Stimulated activated CD8-positive, alpha-beta memory T cell treated with anti-CD3 and anti-CD28 coated beads, Interleukin-2, amount 100 ng/mL, for 1 hour (primary cell): Measurements from ENCODE around the gene SLC31A1.
A peak's percentile ranks its signal among the peaks of the same experiment; 100 is the strongest.
"Not testable (repeated sequence)": the region's sequence is repeated elsewhere in the genome, so short reads cannot be mapped to it uniquely, and the experiment has no call there.

Source experiments
- DNase-seq, 2 donors: peaks; one replicate each; pipeline ENCODE4 v3.0.0-alpha.2; 2020; ENCODE audit warnings: low read depth in 2 of 2

Gene SLC31A1

DNA sequence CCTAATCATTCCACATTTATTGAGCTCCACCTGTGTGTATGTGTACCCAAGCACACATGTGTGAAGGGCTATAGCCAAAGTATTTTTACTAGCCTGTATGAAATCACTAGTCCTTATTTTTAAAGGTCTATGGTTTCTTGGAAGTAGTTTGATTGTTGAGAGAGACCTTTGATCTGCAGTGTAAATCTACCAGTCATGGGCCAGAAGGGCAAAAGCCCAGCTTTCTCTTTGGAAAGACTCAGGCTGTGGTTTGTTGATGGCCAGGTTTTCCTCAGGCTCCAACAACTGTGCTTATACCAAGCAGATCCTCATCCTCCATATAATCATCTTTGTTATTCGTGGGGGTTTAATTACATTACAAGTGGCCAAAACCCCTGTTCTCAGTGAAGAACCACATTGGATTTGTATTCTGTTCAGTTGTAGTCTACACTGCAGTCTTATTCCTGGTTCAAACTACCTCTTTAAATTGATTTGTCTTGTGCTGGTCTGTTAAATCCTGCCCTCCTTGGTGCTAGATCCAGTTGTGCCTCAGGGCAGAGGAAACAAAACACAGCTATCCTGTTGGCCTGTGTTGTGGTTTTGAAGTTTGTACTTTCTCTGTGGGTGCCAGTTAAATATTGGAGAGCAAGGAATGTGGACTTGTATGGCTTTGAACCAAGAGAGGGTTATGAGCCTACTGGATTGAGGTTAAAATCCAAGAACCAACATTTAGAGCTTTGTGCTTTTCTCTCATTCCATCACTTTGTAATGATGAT is 40.8 kb downstream of the SLC31A1 start:
- DNase-seq, result no peak

DNA sequence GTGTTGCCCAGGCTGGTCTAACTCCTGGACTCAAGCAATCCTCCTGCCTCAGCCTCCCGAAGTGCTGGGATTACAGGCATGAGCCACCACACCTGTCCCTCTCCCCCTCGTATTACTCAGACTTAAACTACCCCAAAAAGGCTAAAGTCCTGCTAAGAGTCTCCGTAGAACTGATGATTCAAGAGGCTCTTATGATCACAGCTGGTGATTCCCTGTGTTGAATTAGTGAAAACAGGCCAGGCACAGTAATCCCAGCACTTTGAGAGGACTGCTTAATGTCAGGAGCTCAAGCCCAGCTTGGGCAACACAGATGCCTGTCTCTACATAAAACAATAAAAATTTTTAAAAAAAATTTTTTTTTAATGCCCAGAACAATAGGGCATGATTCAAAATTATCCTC is 44.8 kb downstream of the SLC31A1 start:
- no peak for DNase-seq

DNA sequence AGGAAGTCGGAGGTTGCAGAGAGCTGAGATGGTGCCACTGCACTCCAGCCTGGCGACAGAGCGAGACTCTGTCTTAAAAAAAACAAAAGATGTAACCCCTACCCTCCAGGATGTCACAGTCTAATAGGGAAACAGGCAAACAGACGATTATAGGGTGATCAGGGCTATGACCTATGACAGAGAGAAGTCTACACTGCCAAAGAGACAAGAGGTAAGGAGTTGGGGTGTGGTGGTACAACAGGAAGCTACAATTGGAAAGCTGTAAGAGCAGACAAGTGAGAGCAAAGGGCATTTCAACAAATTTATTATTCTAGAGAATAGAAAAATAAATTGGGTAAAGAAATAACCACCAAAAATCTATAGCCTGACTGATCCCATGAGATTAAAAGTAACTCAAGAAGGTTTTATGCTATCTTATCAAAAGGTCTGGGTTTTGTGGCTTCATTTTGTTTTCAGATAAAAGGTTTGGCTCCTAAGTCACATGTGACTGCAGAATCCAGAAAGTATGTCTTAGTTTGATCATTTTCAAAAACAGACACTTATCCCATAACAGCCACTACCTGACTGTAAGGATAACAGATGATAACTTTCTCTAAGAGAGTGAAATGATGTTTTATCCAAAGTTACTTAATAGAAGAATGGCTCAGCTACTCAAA is 46.7 kb downstream of the SLC31A1 start:
- no peak for DNase-seq

DNA sequence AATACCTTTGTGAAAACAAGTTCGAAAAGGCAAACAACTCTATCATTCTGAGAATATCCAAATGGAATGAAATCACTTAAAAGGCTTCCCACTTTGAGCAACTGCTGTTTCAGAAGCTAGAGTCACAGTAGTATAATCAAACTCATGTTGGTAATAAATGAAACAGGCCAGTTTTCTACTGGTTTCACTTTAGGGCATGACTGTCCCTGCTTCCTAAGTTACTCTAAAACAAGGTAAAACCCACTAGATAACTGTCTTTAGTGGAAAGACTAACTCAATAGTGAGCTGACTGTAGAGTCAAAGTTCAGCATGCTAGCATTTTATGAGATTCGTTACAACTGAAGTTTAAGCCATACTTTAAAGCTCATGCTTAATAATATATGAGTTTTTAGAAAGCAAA is 48.0 kb downstream of the SLC31A1 start:
- DNase-seq, result no peak

DNA sequence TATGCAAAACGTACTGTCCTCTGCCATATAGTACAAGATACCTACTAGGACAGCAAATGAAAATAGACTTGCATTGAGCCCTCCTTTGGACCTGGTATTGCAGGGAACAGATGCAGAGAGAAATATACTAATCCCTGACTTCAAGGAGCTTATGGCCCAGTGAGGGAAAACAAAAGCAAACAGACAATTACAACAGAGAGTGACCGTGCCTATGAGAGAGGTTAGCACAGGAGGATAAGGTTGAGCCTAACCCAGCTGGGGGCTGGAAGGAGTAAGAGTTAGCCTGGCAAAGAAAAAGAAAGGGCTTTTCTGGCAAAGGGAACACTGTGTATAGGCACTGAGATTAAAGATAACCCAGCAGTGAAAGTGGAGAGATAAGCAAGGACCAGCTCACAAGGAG is 48.5 kb downstream of the SLC31A1 start:
- DNase-seq, result no peak

DNA sequence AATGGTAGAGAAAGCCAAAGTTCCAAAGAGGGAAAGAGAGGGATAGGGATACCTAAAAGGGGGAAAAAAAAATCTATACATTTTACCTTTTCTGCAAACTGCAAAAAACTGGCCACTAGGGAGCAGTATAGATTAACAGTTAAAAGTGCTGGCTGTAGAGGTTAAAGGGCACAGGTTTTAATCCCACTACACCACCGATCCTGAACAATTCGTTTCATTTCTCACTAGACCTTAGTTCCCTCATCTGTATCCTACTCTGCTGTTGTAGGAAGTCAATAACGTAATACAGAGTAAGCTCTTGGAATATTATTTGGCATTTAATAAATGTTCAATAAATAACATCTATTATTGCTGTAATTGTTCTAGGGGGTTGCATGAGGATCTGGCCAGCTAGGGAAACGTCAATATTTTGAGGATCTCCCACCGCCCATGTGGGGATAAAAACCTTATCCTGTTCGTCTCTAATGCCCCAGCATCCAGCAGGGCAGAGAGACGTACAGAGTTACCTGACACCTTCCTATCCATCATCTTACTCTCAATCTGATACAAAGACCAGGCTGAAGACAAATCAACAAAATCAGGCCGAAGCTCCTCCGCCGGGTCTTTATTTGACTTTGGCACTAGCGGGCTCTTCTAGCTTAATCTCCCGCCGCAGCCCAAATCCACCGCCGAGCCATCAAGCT is 53.3 kb downstream of the SLC31A1 start:
- DNase-seq, result no peak

DNA sequence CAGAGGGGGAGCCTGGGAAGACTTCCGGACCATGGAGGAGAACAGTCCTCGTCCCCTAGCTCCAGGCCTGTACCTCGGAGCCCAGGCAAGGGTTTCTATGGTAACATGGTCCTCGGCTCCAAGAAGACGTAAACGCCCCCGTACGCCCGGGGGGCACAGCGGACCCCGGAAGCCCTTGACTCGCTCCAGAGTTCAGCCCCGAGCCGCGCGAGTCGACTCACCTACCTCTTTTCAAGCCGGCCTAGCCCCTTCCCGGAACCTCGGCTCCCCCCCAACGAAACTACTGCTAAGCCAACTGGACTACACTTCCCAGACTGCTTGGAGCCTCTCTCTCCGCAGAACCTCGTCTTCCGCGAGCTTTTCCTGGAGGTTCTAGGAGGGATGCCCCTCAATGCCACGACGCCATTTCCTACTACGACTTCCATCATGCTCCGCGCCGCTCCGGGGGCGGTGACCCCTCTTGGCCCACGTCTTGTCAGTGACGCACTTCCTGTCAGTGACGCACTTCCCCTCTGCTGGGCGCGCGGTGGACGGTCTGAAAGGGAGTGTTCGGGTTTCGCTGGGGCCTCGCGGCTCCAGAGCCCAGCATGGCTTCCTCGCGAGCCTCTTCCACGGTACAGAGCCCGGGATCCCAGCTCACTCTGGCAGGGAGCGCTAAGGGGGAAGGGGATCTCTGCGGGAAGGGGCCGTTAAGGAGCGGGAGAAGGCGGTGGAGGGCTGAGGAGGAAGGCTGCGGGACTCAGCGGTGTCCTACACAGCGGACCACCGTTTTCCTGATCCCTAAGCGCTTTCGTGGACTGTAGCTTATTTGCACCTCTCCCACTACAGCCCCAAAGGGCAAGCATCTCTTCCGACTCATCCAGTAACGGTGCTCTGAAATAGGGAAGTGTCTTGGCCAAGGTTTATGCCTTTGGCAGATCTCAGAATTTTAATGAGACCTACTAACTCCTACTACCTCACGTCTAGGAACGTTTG is 54.1 kb downstream of the SLC31A1 start, which contains the start of the genes CDC26 and PRPF4:
Gene CDC26, minus strand, starts transcription at position 416 of the 975 bp plus-strand sequence. CDS start 3,065 bp downstream, outside the sequence.
Gene PRPF4, plus strand, starts transcription at position 502 of the 975 bp plus-strand sequence. Its CDS starts 86 bp downstream, at position 588.
- DNase-seq, result peak; percentile 90 to 92

DNA sequence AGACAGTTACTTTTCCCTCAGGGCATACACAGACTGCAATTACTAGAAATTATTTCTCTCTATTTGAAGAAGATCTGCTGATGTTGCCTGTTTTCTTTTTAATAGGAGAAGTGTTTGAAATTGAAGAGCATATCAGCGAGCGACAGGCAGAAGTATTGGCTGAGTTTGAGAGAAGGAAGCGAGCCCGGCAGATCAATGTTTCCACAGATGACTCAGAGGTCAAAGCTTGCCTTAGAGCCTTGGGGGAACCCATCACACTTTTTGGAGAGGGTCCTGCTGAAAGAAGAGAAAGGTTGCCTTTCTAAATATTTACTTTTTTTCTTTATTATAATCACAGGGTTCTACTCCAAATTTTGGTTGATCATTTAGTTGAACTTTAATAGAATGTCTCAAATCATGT is 57.5 kb downstream of the SLC31A1 start:
- DNase-seq, result no peak

DNA sequence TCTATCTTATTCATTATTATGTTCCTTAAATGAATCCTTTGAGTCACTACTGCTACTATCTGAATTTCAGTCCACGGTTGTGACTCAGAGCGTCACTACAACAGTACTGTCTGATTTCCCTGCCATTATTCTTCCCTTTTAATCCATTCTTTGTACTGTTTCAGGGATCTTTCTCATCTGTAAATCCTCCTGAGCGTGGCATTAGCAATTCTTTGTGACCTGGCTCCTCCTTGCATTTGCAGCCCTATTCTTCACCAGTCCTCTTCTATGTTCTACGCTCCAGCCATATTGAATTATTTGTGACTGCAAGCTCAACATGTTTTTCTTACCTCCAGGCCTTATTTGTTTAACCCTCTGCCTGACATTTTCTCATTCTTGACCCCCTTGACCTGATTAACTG is 60.0 kb downstream of the SLC31A1 start:
- no peak for DNase-seq

DNA sequence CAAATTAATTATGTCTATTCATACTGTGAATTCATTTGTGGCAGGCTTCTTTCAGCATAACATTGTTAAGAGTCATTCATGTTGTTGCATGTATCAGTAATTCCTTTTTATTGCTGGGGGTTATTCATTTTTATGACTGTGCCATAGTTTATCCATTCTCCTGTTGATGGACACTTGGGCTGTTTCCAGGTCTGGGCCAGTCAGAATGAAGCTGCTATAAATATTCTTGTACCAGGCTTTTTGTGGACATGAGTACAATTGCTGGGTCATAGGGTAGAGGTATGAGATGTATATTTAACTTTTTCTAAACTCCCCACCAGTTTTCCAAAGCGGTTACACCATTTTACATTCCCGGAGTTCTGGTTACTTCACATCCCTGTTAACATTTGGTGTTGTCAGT is 67.7 kb downstream of the SLC31A1 start:
- no peak for DNase-seq

DNA sequence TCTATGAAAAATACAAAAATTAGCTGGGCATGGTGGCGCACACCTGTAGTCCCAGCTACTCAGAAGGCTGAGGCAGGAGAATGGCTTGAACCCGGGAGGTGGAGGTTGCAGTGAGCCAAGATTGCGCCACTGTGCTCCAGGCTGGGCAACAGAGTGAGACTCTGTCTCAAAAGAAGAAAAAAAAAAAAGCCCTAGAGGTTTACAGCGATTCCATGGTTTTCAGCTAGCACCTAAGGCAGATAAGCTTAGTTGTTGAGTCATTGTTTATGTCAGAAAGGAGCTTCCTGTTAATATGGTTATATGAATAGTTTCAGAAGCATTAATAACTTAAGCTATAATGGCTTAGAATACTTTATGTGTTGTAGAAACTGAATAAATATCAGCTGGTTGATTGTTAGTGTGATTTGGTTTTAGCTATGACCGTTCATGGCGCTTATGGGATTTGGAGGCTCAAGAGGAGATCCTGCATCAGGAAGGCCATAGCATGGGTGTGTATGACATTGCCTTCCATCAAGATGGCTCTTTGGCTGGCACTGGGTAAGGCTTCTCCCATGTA is 68.8 kb downstream of the SLC31A1 start:
- DNase-seq, result no peak

DNA sequence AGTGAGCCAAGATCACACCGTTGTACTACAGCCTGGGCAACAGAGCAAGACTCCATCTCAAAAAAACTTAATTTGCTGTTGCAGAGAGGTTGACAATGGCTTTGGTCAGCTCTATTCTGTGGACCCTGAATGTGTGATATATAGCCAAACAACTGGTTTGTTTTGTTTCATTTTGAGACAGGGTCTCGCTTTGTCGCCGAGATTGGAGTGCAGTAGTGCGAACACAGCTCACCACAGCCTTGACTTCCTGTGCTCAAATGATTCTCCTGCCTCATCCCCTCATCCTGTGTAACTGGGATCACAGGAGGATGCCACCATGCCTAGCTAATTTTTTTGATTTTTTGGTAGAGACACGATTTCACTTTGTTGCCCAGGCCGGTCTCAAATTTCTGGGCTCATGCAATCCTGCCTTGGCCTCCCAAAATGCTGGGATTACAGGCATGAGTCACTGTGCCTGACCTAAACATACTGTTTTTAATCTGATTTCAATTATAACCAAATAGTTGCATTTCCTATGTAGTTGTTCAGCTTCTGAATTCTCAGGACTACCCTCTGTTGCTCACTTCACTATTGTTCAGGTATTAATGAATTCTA is 72.0 kb downstream of the SLC31A1 start:
- no peak for DNase-seq

DNA sequence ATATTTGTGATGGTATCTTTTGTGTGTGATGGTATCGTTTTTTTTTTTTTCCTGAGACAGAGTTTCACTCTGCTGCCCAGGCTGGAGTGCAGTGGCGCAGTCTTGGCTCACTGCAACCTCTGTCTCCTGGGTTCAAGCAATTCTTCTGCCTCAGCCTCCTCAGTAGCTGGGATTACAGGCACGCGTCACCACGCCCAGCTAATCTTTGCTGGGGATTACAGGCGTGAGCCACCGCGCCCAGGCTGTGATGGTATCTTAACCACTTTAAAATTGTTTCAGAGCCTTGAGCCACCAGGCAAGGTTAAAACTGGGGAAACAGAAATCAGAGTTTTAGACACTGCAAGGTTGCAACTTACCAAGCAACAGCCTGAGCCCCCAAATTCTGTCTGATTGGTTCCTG is 74.9 kb downstream of the SLC31A1 start:
- DNase-seq, result not testable (repeated sequence)

DNA sequence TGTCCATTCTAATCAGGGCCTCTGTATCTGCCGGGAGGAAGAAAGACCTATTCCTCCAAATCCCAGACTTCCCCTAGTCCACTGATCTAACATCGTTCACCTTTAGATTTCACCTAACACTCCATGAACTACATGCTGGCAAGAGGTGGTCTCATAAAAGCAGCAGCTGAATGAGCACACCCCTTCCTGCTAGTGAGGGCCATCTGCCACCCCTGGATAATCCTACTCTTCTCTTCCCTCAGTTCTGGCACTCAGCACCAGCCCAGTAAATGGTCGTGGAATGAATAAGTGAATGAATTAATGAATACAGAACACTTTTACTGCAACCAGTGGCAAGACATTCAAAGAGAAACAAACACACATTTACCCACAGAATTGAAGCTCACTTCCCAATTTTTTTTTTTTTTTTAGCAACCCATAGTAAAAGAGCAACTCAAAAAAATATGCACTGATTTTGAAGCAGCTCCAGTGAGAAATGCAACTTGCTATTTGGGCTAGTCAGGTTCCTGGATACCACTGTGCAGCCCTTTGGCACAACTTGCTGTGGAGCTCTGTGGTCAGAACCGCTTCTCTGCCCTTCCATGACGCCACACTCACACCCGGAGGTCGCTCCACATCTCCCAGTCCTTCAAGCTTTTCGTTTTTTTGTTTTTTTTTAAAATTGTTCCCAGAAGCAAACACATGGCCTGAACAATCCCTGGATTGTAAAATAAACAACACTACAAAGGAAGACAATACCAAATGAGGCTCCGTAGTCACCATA is 75.6 kb downstream of the SLC31A1 start:
- no peak for DNase-seq

DNA sequence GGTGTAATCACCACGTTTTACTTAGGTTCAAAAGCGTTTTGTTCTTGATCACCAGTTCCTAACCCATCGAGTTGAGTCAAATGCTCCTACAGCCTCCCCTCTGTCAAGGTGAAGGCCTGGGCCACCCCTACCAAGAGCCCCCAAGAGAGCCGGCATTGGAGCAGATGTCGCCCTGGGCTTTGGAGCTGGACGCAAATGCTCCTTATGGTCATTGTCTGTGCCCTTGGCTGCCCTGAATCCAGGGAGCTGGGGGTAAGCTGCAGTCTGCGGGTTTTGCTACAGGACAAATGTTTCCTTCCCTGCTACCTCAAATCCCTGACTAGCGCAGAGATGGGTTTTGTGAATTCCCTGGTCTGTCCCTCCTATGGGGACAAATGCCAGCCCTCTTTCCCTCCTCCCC is 77.0 kb downstream of the SLC31A1 start:
- DNase-seq, result no peak

DNA sequence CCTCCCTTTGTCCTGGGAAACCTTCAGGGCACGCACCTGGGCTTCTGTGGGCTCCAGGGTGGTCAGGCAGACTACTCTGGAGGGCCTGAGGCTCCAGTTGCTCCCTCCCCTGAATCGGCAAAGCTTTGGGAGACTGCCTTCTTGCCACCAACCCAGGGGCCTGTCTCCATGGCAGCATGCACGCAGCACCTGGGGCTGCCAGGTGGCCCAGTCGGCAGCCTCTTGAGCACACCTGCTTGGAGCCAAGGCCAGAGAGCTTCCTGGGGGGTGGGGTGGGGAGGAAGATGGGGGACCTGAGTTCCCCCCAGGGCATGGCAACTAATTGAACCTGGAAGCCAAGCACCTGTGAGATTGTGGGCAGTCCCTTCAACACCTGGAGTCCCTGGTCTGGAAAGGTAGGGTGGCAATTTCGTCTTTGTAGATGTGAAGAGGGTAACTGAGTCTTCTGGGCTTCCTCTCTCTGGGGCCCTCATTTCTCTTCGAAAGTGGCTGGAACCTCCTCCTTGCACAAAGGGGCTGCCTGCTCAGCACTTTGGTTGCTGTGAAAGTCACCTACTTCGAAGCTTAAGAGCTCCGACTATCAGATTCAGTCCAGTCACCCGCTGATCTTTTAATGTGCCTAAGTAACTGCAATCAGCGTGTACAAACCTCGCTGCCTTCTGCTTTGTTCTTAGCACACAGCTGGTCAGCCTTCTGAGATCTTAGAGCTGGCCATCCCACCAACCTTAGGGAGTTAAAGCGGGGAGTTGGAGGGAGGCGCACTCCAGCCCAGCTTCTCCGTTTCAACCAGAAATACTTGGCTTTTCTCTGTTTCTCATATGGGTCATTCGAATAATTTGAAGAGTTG is 77.8 kb downstream of the SLC31A1 start:
- no peak for DNase-seq

DNA sequence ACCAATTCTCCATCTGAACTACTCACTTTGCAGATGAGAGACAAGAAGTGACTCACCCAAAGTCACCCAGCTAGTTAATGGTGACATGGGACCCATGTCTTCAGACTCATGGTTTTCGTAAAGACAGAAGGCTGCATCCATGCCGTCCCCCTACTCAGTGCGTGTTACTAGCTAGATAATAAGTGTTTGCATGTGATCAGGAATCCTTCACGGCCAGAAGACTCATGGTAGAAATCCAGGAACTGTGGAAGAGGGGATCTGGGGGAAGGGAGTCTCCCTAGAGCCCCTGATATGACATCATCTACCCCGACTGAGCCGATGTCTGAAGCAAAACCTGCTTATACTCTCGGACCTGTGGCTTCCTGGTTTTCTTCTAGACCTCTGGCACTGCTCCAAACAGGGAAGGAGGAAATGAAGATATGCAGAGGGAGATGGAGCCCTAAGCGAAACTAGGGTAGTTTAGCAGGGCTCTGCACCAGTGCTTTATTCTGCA is 78.5 kb downstream of the SLC31A1 start:
- DNase-seq, result no peak

DNA sequence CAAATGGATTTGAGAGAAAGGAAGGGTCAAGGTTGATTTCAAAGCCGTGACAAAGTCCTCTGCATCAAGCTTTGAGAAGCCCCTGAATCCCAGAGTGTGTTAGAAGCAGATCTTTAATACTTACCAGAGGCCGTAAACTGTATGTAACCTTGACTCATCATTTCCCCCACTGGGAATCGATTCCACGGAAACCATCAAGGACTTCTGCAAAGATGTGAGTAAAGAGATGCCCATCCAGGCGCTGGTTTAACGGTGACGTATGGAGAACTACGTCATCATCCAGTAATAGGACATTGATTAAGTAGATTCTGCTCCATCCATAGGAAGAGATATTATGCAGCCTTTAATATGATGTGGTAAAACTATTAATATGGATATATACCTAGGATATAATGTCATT is 80.2 kb downstream of the SLC31A1 start:
- no peak for DNase-seq
